DMS53 treated with DMSO at 0.1 percent for 48 hours (cell line): Measurements from ENCODE around the gene WDR13.
"Not testable (repeated sequence)": the region's sequence is repeated elsewhere in the genome, so short reads cannot be mapped to it uniquely, and the experiment has no call there.

ENCODE experiments used
- DNase-seq: peaks from one replicate; lab custom pipeline; 2025; ENCODE audit not compliant: unreplicated experiment; lab: John Stamatoyannopoulos, UW

WDR13 gene

GRCh38 chrX:48652055-48652579, 54.8 kb downstream of the WDR13 start:
- not testable (repeated sequence) for DNase-seq

- not testable (repeated sequence) for DNase-seq
Observed at GRCh38 chrX:48654746-48655145, 57.5 kb downstream of the WDR13 start.
